ENCODE measurements around the gene SLC35F1. TPM values are rescaled to one million over a fixed set of nuclear protein-coding genes. Genes with fewer than 3 reads are reported as not detected.

Gene SLC35F1
- total RNA-seq, 1 experiment from 2014 or later = 0.17 TPM

- DNase-seq (ENCODE audit: low read depth) = no peak
Measured at GRCh38 chr6:118197539-118197938, 290.5 kb downstream of the SLC35F1 start.

GRCh38 chr6:118198746-118199145 is 291.7 kb downstream of the SLC35F1 start:
- DNase-seq (ENCODE audit: low read depth) = peak; percentile 5

DNA sequence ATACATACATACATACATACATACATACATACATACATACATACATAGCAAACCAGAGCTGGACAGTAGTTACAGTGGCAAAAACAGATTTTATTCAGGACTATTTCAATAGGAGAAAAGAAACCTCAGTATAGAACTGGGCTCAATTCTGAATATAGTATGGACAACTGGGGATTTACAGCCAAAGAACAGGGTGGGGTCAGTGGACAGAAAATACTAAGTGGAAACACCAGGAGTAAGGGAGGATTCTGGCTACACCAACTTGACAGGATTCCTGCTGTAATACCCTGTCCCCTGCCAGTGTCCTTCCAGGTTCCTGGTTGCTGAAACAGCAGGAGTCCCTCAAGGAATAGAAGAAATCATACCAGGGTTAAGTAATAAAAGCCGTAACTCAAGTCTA is 293.1 kb downstream of the SLC35F1 start:
- no peak for DNase-seq (ENCODE audit: low read depth)

DNA sequence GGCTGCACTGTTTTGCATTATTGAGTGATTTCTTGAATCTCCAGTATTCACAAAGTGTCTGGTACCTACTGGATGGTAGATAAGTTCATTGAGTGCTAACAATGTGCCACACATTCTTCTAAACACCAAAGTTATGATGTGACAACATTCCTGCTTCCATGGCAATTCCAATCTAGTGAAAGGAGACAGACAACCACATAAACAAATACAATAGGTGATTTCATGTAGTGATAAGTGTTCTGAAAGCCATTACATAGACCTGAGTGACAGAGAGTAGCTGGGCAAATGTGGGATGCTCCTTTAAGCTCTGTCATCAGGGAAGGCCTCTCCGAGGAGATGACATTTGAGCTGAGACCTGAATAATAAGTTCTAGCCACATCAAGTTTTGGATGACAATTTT is 295.5 kb downstream of the SLC35F1 start:
- DNase-seq (ENCODE audit: low read depth) = no peak

DNA sequence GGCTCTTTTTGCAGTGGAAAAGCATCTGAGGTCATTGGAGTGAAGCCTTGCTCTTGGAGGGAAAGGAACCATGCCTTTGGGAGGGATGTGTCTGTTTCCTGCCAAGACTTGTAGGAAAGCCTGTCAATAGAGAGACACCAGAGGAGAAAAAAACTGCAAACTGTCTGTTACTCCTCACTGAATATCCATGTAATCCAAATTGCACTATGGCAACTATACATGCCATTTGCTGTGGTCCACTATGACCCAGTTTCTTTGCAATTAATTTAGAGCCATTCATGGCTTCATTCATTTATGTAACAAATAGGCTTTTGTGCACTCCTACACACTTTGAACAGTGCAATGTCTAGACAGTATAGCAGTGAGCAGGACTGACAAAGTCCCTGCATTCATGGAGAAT is 296.5 kb downstream of the SLC35F1 start:
- no peak for DNase-seq (ENCODE audit: low read depth)

DNA sequence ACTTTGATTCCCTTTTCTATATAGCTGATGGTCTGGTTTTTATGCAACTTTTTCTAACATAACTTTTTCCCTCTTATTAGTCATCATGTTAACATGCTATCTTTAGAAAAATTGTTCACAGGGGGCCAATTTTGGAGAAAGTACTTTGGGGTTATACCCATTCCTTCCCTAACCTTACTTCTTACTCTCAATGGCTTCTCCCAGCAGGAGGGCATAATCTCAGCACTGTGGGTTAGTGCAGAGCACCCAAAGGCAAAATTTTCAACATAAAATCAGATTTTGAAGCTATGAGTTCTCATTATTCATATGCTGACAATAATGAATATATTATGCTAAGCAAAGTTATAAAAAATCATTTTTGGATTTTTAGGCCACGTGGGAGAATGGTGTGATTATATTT is 299.2 kb downstream of the SLC35F1 start:
- DNase-seq (ENCODE audit: low read depth) = no peak

GRCh38 chr6:118207947-118208346 is 300.9 kb downstream of the SLC35F1 start:
- no peak for DNase-seq (ENCODE audit: low read depth)

DNA sequence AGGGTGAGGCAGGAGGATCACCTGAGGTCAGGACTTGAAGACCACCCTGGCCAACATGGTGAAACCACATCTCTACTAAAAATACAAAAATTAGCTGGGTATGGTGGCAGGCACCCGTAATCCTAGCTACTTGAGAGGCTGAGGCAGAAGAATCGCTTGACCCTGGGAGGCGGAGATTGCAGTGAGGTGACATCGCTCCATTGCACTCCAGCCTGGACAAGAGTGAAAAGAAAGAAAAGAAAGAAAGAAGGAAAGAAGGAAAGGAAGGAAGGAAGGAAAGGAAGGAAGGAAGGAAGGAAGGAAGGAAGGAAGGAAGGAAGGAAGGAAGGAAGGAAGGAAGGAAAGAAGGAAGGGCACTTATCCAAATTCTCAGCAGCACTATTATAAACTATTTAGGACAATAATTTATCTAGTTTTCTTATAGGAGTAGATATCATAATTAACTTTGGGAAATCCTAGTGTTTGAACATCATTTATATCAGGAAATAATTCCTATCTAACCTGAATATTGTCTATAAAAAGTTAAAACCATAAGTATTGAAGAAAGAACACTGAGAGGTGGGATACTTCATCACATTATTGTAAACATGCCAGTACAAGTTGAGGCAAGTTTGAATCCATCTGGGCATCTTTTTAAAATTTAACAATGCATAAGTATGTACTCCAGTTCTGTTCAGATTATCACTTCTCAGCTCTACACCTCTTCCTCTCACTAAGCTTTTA is 305.5 kb downstream of the SLC35F1 start:
- no peak for DNase-seq (ENCODE audit: low read depth)

- no peak for DNase-seq (ENCODE audit: low read depth)
Measured at GRCh38 chr6:118215269-118215668, 308.2 kb downstream of the SLC35F1 start.

GRCh38 chr6:118216751-118217150 is 309.7 kb downstream of the SLC35F1 start:
- DNase-seq (ENCODE audit: low read depth) = peak; percentile 3

- no peak for DNase-seq (ENCODE audit: low read depth)
Measured at GRCh38 chr6:118218156-118218555, 311.1 kb downstream of the SLC35F1 start.

GRCh38 chr6:118220429-118221128 is 313.5 kb downstream of the SLC35F1 start:
- no peak for DNase-seq (ENCODE audit: low read depth)

- no peak for DNase-seq (ENCODE audit: low read depth)
Measured at GRCh38 chr6:118223316-118223715, 316.3 kb downstream of the SLC35F1 start.

GRCh38 chr6:118228886-118229285 is 321.8 kb downstream of the SLC35F1 start:
- DNase-seq (ENCODE audit: low read depth) = no peak

DNA sequence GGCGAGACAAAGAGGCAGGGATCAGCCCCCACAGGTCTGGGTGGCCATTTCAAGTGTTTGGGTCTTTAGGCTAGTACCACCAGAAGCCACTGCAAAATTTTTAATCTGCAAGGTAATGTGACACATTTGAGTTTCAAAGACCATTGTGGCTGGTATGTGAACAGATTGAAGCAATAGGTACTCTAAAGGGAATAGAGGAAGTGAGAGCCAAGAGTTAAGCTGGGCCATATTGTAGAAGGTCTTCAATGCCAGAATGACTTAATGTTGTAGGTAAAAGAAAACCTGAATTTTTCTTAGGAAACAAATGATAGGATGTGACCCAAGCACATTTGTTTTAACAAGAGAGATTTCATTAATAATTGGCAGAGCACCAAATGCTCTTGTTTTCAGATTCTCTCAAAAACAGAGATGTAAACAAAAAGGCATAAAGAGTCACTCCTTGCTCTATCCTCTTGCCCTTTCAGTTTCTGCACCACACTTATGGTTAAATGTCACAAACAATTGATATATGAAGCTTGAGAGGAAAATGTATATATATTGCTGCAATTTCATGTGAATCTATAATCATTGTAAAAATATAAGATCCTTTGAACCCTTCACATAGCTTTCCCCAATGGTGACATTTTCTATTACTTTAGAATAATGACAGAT is 333.9 kb downstream of the SLC35F1 start:
- DNase-seq (ENCODE audit: low read depth) = no peak

DNA sequence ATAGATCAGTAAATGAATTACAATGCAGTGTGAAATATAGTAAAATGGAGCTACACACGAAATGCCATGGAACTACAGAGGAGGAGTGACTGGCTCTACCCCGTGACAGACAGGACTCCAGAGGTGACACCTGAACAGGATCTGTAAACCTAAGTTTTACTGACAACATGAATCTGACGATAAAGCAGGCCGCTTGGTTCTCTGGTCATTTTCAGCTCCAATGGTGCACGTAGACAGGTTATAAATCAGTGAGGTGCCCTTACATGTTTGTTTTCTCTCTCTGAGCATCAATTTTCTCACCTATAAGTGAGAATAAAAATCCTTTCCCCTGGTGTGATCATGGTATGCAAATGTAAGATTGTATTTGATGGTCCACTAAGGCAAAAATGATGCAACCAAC is 339.3 kb downstream of the SLC35F1 start:
- DNase-seq (ENCODE audit: low read depth) = no peak

DNA sequence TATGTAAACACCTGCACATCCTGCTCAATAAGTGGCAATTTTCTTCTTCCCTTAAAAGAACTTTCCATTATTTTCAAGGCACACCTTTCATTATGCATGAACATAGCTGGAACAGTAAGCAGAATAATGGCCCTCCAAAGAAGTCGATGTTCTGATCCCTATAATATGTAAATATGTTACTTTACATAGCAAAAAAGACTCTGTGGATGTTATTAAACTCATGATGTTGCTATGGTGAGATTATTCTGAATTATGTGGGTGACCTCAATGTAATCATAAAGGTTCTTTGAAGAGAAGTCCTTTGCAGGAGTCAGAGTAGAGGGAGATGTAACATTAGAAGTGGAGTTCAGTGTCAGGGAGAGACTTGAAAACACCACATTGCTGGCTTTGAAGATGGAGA is 341.1 kb downstream of the SLC35F1 start:
- no peak for DNase-seq (ENCODE audit: low read depth)

- DNase-seq (ENCODE audit: low read depth) = peak; percentile 16
Measured at GRCh38 chr6:118249680-118250079, 342.6 kb downstream of the SLC35F1 start.

- no peak for DNase-seq (ENCODE audit: low read depth)
Measured at GRCh38 chr6:118252474-118252873, 345.4 kb downstream of the SLC35F1 start.

DNA sequence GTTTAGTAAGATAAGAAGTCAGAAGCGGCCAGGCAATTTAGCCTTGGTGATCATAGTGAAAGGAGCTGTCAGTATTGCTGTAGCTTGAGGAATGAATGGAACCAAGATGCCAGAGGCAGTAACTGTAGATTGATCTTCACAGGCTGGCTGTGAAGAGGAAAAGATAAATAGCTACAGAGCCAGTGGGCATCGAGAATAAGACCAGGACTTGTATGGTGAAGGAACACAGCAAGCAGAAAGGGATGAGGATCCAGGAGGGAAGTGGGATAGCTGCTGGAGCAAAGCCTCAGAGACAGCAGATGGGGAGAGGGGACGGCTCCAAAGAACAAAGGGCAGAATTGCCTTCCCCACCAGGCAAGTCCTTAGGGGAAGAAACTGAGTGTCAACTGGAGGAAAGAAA is 346.7 kb downstream of the SLC35F1 start:
- DNase-seq (ENCODE audit: low read depth) = no peak

- no peak for DNase-seq (ENCODE audit: low read depth)
Measured at GRCh38 chr6:118260833-118261232, 353.8 kb downstream of the SLC35F1 start.

DNA sequence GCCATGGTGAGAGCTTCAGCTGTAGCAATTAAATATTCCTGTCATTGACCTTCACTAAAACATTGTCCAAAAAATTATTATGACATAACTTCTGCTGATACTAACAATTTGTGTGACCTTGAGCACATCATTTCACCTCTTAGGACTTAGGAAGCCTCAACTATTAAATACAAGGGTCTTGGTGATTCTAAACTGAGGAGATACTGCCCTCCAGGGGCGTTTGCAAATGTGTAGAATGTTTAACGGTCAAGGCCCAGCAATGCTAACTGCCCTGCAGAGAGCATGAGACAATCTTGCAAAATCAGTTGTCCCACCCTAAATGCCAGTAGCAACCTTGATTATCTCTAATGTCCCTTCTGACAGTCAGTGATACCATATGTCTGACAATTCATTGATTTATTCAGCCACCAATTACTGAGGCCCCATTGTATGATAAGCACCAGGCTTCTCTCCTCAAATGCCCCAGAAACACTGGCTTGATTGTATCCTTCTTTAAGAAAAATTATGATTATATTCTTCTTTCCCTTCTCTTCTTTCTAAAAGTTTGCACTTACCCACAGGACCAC is 356.9 kb downstream of the SLC35F1 start:
- DNase-seq (ENCODE audit: low read depth) = peak; percentile 6

DNA sequence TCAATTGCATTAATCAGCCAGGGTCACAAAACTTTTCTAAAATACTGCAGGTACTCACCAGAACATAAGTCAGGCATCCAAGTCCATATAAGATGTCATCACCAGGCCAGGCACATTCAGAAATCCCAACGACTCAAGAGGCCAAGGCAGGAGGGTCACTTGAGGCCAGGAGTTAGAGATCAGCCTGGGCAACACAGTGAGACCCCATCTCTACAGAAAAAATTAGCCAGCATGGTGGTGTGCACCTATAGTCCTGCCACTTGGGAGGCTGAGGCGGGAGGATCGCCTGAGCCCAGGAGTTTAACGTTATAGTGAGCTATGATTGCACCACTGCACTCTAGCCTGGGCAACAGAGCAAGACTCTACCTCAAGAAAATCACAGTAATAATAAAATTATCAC is 362.6 kb downstream of the SLC35F1 start:
- DNase-seq (ENCODE audit: low read depth) = no peak
